Body of pancreas (tissue), 4 donors: ENCODE results near the gene A2M.

ENCODE experiments used
- CTCF ChIP-seq, 7 experiments: fragments of 450-650 bp in 4 of 7; fragments of 200-600 bp in 3 of 7; sonication (generic) in 3 of 7; IDR thresholded peaks; one replicate each; pipeline ENCODE4 v1.5.1; 2016 to 2019; ENCODE audit warnings: antibody characterized with exemption in 7 of 7
- POLR2A ChIP-seq, 3 donors: fragments of 450-650 bp; IDR thresholded peaks; one replicate each; pipeline ENCODE4 v1.6.1; 2016; ENCODE audit warnings: antibody characterized with exemption in 3 of 3, mild to moderate bottlenecking in 2 of 3

GRCh38 chr12:9091891-9092598 is 23.7 kb downstream of the A2M start:
- TF ChIP-seq CTCF (IDR thresholded peaks at IDR 0.05): no peak
- TF ChIP-seq POLR2A (IDR thresholded peaks at IDR 0.05): no peak
